AG09319 (cell line): Measurements from ENCODE around the gene GOLM1.

Experiments
- DNase-seq: peaks from one replicate; pipeline ENCODE4 v3.0.0-alpha.2; 2010; ENCODE audit warnings: low read depth; ENCODE audit errors: extremely low read depth
- CTCF ChIP-seq: IDR thresholded peaks from 2 replicates; pipeline ENCODE4 v1.5.1; 2011; ENCODE audit warnings: low read depth, mild to moderate bottlenecking, inconsistent platforms, low read length, moderate library complexity

The GOLM1 gene

GRCh38 chr9:86005253-86005775, 94.0 kb downstream of the GOLM1 start:
- DNase-seq, result no peak
- no peak for TF ChIP-seq CTCF

GRCh38 chr9:85995599-85995998, 103.8 kb downstream of the GOLM1 start:
- DNase-seq, result no peak
- TF ChIP-seq CTCF, result no peak

- no peak for DNase-seq
- no peak for TF ChIP-seq CTCF
Observed at GRCh38 chr9:85995097-85995496, 104.3 kb downstream of the GOLM1 start.

- DNase-seq, result no peak
- no peak for TF ChIP-seq CTCF
Observed at GRCh38 chr9:85994191-85994590, 105.2 kb downstream of the GOLM1 start.

- DNase-seq, result no peak
- TF ChIP-seq CTCF, result no peak
Observed at GRCh38 chr9:85987236-85987635, 112.1 kb downstream of the GOLM1 start.

GRCh38 chr9:85984457-85984856, 114.9 kb downstream of the GOLM1 start:
- no peak for TF ChIP-seq CTCF

GRCh38 chr9:85981369-85981768, 118.0 kb downstream of the GOLM1 start:
- no peak for DNase-seq
- TF ChIP-seq CTCF, result no peak

More at GRCh38 chr9:85984457-85984856, 114.9 kb downstream of the GOLM1 start:
- DNase-seq, result no peak
